Breast epithelium (tissue), 3 donors: Measurements from ENCODE around the gene FBXL4.

Source experiments
- CTCF ChIP-seq, 3 donors: fragments of 450-650 bp; IDR thresholded peaks; one replicate each; pipeline ENCODE4 v1.5.1; 2016 to 2017; ENCODE audit warnings: antibody characterized with exemption in 3 of 3, mild to moderate bottlenecking in 3 of 3, moderate library complexity in 3 of 3
- POLR2A ChIP-seq: fragments of 450-650 bp; IDR thresholded peaks from one replicate; pipeline ENCODE4 v1.6.1; 2016; ENCODE audit warnings: antibody characterized with exemption, mild to moderate bottlenecking, moderate library complexity

GRCh38 chr6:98846021-98846380, 101.7 kb downstream of the FBXL4 start:
- no peak for TF ChIP-seq CTCF (IDR thresholded peaks at IDR 0.05)
- TF ChIP-seq POLR2A: no peak
